OCI-LY1 (cell line): ENCODE results near the gene ALPK3.

Experiments used
- H2AFZ ChIP-seq: fragments of 200-600 bp; sonication (generic), shearing (Covaris generic); 2 replicates; pipeline ENCODE4 v1.6.0; 2014; ENCODE audit warnings: antibody characterized with exemption, mild to moderate bottlenecking, low read length
- H3F3A ChIP-seq: fragments of 200-600 bp; sonication (generic), shearing (Covaris generic); 2 replicates; pipeline ENCODE4 v1.6.0; 2014; ENCODE audit warnings: mild to moderate bottlenecking, antibody characterized with exemption, low read length, moderate library complexity; ENCODE audit not compliant: insufficient read depth
- H3K27ac ChIP-seq: fragments of 200-600 bp; sonication (generic); 2 replicates; pipeline ENCODE4 v1.5.1; 2014; ENCODE audit warnings: low read length, mixed run types, mild to moderate bottlenecking, low read depth; ENCODE audit not compliant: poor library complexity, severe bottlenecking
- H3K27me3 ChIP-seq: fragments of 200-600 bp; sonication (generic); 2 replicates; pipeline ENCODE4 v1.6.0; 2014; ENCODE audit warnings: antibody characterized with exemption, mild to moderate bottlenecking, low read length, moderate library complexity; ENCODE audit not compliant: insufficient read depth
- H3K36me3 ChIP-seq: fragments of 200-600 bp; sonication (generic); 2 replicates; pipeline ENCODE4 v1.6.1; 2014; ENCODE audit warnings: mild to moderate bottlenecking, antibody characterized with exemption, low read length, moderate library complexity, mixed read lengths; ENCODE audit not compliant: insufficient read depth
- H3K4me1 ChIP-seq: fragments of 200-600 bp; sonication (generic); 2 replicates; pipeline ENCODE4 v1.5.1; 2014; ENCODE audit warnings: mild to moderate bottlenecking, low read length, moderate library complexity; ENCODE audit not compliant: insufficient read depth, severe bottlenecking
- H3K4me2 ChIP-seq: fragments of 200-600 bp; sonication (generic), shearing (Covaris generic); 2 replicates; pipeline ENCODE4 v1.6.1; 2014; ENCODE audit warnings: low read length
- H3K4me3 ChIP-seq: fragments of 200-600 bp; sonication (generic); 2 replicates; pipeline ENCODE4 v1.5.1; 2014; ENCODE audit warnings: low read length, low read depth, mild to moderate bottlenecking, mixed read lengths; ENCODE audit not compliant: poor library complexity, severe bottlenecking
- H3K79me2 ChIP-seq: fragments of 200-600 bp; shearing (Covaris generic); 2 replicates; pipeline ENCODE4 v1.6.1; 2016; ENCODE audit warnings: mixed run types, low read length, mixed read lengths; ENCODE audit not compliant: insufficient read depth
- H3K9ac ChIP-seq: fragments of 200-600 bp; sonication (generic), shearing (Covaris generic); 2 replicates; pipeline ENCODE4 v1.6.1; 2014; ENCODE audit warnings: mild to moderate bottlenecking, low read length, mixed read lengths
- H3K9me2 ChIP-seq: fragments of 200-600 bp; sonication (generic), shearing (Covaris generic); 2 replicates; pipeline ENCODE4 v1.6.1; 2014; ENCODE audit warnings: low read depth, mild to moderate bottlenecking, low read length, mixed read lengths
- H3K9me3 ChIP-seq: fragments of 200-600 bp; shearing (Covaris generic); 2 replicates; pipeline ENCODE4 v1.6.1; 2014; ENCODE audit warnings: low read length, mixed read lengths
- H4K20me1 ChIP-seq: fragments of 200-600 bp; sonication (generic), shearing (Covaris generic); 2 replicates; pipeline ENCODE4 v1.6.0; 2016; ENCODE audit warnings: mild to moderate bottlenecking, low read length; ENCODE audit not compliant: insufficient read depth
- CTCF ChIP-seq: fragments of 200-600 bp; sonication (generic), shearing (Covaris generic); IDR thresholded peaks from 2 replicates; pipeline ENCODE4 v1.5.1; 2017; ENCODE audit warnings: mild to moderate bottlenecking, antibody characterized with exemption, low read length, moderate library complexity, mixed read lengths
- EZH2 ChIP-seq: fragments of 200-600 bp; sonication (generic), shearing (Covaris generic); IDR thresholded peaks from 2 replicates; pipeline ENCODE4 v1.8.0; 2017; ENCODE audit warnings: borderline replicate concordance, mixed run types, mild to moderate bottlenecking, antibody characterized with exemption, low read length, moderate library complexity, mixed read lengths

ALPK3 gene

DNA sequence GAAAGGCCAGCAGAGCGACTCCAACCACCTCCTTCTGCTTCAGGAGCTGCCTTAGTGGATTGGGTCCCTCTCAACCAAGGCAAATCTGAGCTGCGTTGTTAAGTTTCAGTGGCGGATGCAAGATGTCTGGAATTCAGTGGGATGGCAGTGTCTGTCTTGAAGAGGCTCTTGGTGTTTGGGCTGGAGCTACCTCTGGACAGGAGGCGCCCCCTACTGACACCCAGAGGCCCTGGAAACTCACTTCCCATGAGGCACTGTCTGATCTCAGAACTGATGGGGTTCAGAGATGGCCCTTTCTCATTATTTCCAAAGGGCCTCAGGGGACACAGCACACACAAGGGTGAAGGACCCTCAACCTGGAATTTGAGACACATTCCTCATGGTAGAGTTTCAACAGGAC, 61.3 kb downstream of the ALPK3 start:
- H3K27ac ChIP-seq = no peak overlapping the region
- H3K79me2 ChIP-seq = no peaks in the 10 kb centered on the region
- H3F3A ChIP-seq = no peaks in the 10 kb centered on the region
- no peaks in the 10 kb centered on the region for H3K4me1 ChIP-seq
- no peaks in the 10 kb centered on the region for H3K9me3 ChIP-seq
- no peak overlapping the region for H3K9ac ChIP-seq
- no peak overlapping the region for H3K4me2 ChIP-seq
- H2AFZ ChIP-seq = no peak overlapping the region
- no peak overlapping the region for H3K4me3 ChIP-seq
- TF ChIP-seq CTCF (peak; percentile 76), EZH2 (no peak)
- H3K9me2 ChIP-seq = no peaks in the 10 kb centered on the region
- H3K36me3 ChIP-seq = no peaks in the 10 kb centered on the region
- no peaks in the 10 kb centered on the region for H4K20me1 ChIP-seq
- H3K27me3 ChIP-seq = no peaks in the 10 kb centered on the region; the same call in 1 of the 2 replicates

GRCh38 chr15:84879088-84879780, 62.1 kb downstream of the ALPK3 start:
- Histone ChIP-seq H3K9me2 (no peaks in the 10 kb centered on the region), H3K36me3 (no peaks in the 10 kb centered on the region), H4K20me1 (no peaks in the 10 kb centered on the region), H3K4me2 (no peak overlapping the region), H3K27ac (no peak overlapping the region), H3K4me3 (no peak overlapping the region), H2AFZ (no peak overlapping the region), H3F3A (no peaks in the 10 kb centered on the region), H3K79me2 (no peaks in the 10 kb centered on the region), H3K9me3 (no peaks in the 10 kb centered on the region), H3K27me3 (no peaks in the 10 kb centered on the region; the same call in 1 of the 2 replicates), H3K4me1 (no peaks in the 10 kb centered on the region), H3K9ac (no peak overlapping the region)
- no peak for TF ChIP-seq EZH2
- TF ChIP-seq CTCF = no peak

GRCh38 chr15:84880007-84880406, 62.9 kb downstream of the ALPK3 start:
- Histone ChIP-seq H3F3A (no peaks in the 10 kb centered on the region), H3K9ac (no peak overlapping the region), H4K20me1 (no peaks in the 10 kb centered on the region), H3K27me3 (no peaks in the 10 kb centered on the region), H3K36me3 (no peaks in the 10 kb centered on the region), H3K79me2 (no peaks in the 10 kb centered on the region), H3K27ac (no peak overlapping the region), H3K4me1 (no peaks in the 10 kb centered on the region), H3K4me3 (no peak overlapping the region), H2AFZ (no peak overlapping the region), H3K4me2 (no peak overlapping the region), H3K9me3 (no peaks in the 10 kb centered on the region), H3K9me2 (no peaks in the 10 kb centered on the region)
- TF ChIP-seq CTCF = no peak
- TF ChIP-seq EZH2 = no peak
